DLD1 (cell line): ENCODE data around the gene ZSCAN5B.
"Not testable (repeated sequence)": the region's sequence is repeated elsewhere in the genome, so short reads cannot be mapped to it uniquely, and the experiment has no call there.

Experiments
- in situ Hi-C: cut with HindIII; loops from 2 replicates; pipeline ENCODE4 v1.10.0; 2017; ENCODE audit warnings: low sequenced_read_pairs

The ZSCAN5B gene

GRCh38 chr19:56176881-56177280 is 20.7 kb downstream of the ZSCAN5B start:
- in situ Hi-C loops, result no loop called here

- in situ Hi-C loops, result not testable (repeated sequence)
Observed at GRCh38 chr19:56176310-56176709, 21.3 kb downstream of the ZSCAN5B start.

GRCh38 chr19:56175861-56176307 is 21.7 kb downstream of the ZSCAN5B start, which contains the start of gene GALP:
Gene GALP, plus strand, starts transcription at chr19:56176008. Its CDS starts 1,101 bp downstream, at chr19:56177109.
- in situ Hi-C loops, result not testable (repeated sequence)

GRCh38 chr19:56174550-56174949 is 23.0 kb downstream of the ZSCAN5B start:
- in situ Hi-C loops, result no loop called here

- in situ Hi-C loops, result no loop called here
Observed at GRCh38 chr19:56174086-56174485, 23.5 kb downstream of the ZSCAN5B start.

GRCh38 chr19:56170261-56170660 is 27.3 kb downstream of the ZSCAN5B start:
- in situ Hi-C loops, result no loop called here

- in situ Hi-C loops, result no loop called here
Observed at GRCh38 chr19:56167064-56167578, 30.5 kb downstream of the ZSCAN5B start.

GRCh38 chr19:56163097-56163496 is 34.5 kb downstream of the ZSCAN5B start:
- in situ Hi-C loops, result no loop called here

- in situ Hi-C loops, result no loop called here
Observed at GRCh38 chr19:56162258-56162657, 35.3 kb downstream of the ZSCAN5B start.

- in situ Hi-C loops, result no loop called here
Observed at GRCh38 chr19:56161534-56161933, 36.0 kb downstream of the ZSCAN5B start.

- in situ Hi-C loops, result no loop called here
Observed at GRCh38 chr19:56159622-56160271, 37.8 kb downstream of the ZSCAN5B start.

- in situ Hi-C loops, result no loop called here
Observed at GRCh38 chr19:56159009-56159559, 38.5 kb downstream of the ZSCAN5B start.

GRCh38 chr19:56158170-56158757 is 39.3 kb downstream of the ZSCAN5B start:
- in situ Hi-C loops, result no loop called here

- in situ Hi-C loops, result no loop called here
Observed at GRCh38 chr19:56156768-56157167, 40.8 kb downstream of the ZSCAN5B start.

GRCh38 chr19:56155124-56155687 is 42.4 kb downstream of the ZSCAN5B start:
- in situ Hi-C loops, result no loop called here

- in situ Hi-C loops, result no loop called here
Observed at GRCh38 chr19:56153507-56153906, 44.1 kb downstream of the ZSCAN5B start.

GRCh38 chr19:56152644-56153043 is 44.9 kb downstream of the ZSCAN5B start:
- in situ Hi-C loops, result no loop called here

- in situ Hi-C loops, result no loop called here
Observed at GRCh38 chr19:56150358-56150757, 47.2 kb downstream of the ZSCAN5B start.

- in situ Hi-C loops, result no loop called here
Observed at GRCh38 chr19:56149656-56150038, 47.9 kb downstream of the ZSCAN5B start.

GRCh38 chr19:56148955-56149655 is 48.5 kb downstream of the ZSCAN5B start:
- in situ Hi-C loops, result not testable (repeated sequence)

- in situ Hi-C loops, result no loop called here
Observed at GRCh38 chr19:56148096-56148495, 49.5 kb downstream of the ZSCAN5B start.
